Neural cell (in vitro differentiated cells): ENCODE measurements around the gene CRLF1.

Experiments used
- CTCF ChIP-seq: fragments of 450-650 bp; IDR thresholded peaks from 2 replicates; pipeline ENCODE4 v1.5.1; 2014; ENCODE audit warnings: antibody characterized with exemption, mild to moderate bottlenecking, moderate library complexity; ENCODE audit not compliant: poor library complexity, severe bottlenecking
- EZH2 ChIP-seq: fragments of 200-600, 300-800 bp; shearing (Covaris generic), sonication (generic); IDR thresholded peaks from 2 replicates; pipeline ENCODE4 v1.6.1; 2014; ENCODE audit warnings: antibody characterized with exemption, low read length, borderline replicate concordance, mild to moderate bottlenecking; ENCODE audit not compliant: insufficient read depth, poor library complexity, severe bottlenecking
- POLR2AphosphoS5 ChIP-seq: IDR thresholded peaks from 2 replicates; pipeline ENCODE4 v1.6.1; 2012
- RAD21 ChIP-seq: fragments of 450-650 bp; conservative IDR thresholded peaks from 2 replicates; pipeline ENCODE4 v1.6.1; 2014; ENCODE audit warnings: antibody characterized with exemption, mild to moderate bottlenecking, moderate library complexity
- SMC3 ChIP-seq: fragments of 450-650 bp; conservative IDR thresholded peaks from 2 replicates; pipeline ENCODE4 v1.6.1; 2014; ENCODE audit warnings: antibody characterized with exemption, mild to moderate bottlenecking, moderate library complexity; ENCODE audit not compliant: poor library complexity

GRCh38 chr19:18645035-18645511 lies 38.5 kb upstream of the CRLF1 start:
- TF ChIP-seq CTCF (no peak), EZH2 (no peak), POLR2AphosphoS5 (no peak), RAD21 (no peak), SMC3 (no peak)
